Duodenal mucosa (tissue), 2 donors: ENCODE results near the gene COL8A1.

Experiments
- H3K27ac ChIP-seq: one replicate; pipeline ENCODE4 v1.7.0; 2013; ENCODE audit warnings: low read depth, low read length
- H3K27me3 ChIP-seq, 2 donors: one replicate each; pipeline ENCODE4 v1.7.0; 2013; ENCODE audit warnings: low read length in 2 of 2, control low read depth in 1 of 2; ENCODE audit not compliant: insufficient read depth in 2 of 2, control insufficient read depth in 1 of 2
- H3K36me3 ChIP-seq, 2 donors: one replicate each; pipeline ENCODE4 v1.7.0; 2013; ENCODE audit warnings: low read length in 2 of 2, control low read depth in 1 of 2; ENCODE audit not compliant: insufficient read depth in 2 of 2, control insufficient read depth in 1 of 2
- H3K4me1 ChIP-seq, 2 donors: one replicate each; pipeline ENCODE4 v1.7.0; 2013; ENCODE audit warnings: low read length in 2 of 2, control low read depth in 1 of 2; ENCODE audit not compliant: insufficient read depth in 2 of 2, control insufficient read depth in 1 of 2
- H3K4me3 ChIP-seq, 2 donors: one replicate each; pipeline ENCODE4 v1.7.0; 2013; ENCODE audit warnings: low read length in 2 of 2, low read depth in 1 of 2
- H3K9ac ChIP-seq, 2 donors: one replicate each; pipeline ENCODE4 v1.7.0; 2013; ENCODE audit warnings: low read length in 2 of 2, low read depth in 1 of 2
- H3K9me3 ChIP-seq, 2 donors: one replicate each; pipeline ENCODE4 v1.7.0; 2013; ENCODE audit warnings: low read length in 2 of 2, control low read depth in 1 of 2; ENCODE audit not compliant: control insufficient read depth in 1 of 2

COL8A1 gene

DNA sequence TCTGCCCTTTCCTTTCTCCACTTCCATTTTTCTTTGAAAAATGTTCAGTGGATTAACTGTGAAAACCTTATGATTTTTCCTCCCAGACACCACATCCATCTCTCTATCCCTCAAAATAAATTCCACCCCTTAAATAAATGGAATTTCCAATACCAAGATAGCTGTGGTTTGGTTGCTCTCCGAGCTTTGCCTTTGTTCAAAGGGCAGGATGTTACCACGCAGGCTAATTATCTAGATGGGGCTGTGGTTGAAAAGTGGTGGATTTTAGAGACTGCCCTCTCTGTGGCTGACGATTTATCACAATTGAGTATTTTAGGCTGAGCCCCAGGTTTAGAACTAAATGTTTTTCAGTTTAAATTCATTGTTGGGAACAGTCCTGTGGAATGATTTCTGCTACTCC is 142.4 kb downstream of the COL8A1 start:
- no peak overlapping the region for H3K9ac ChIP-seq
- H3K27ac ChIP-seq = no peak overlapping the region
- H3K9me3 ChIP-seq = no peaks in the 10 kb centered on the region
- peaks cover 0 to 4% of the 10 kb centered on the region in 2 donors for H3K27me3 ChIP-seq
- no peaks in the 10 kb centered on the region for H3K36me3 ChIP-seq
- no peak overlapping the region for H3K4me3 ChIP-seq
- H3K4me1 ChIP-seq = no peaks in the 10 kb centered on the region

DNA sequence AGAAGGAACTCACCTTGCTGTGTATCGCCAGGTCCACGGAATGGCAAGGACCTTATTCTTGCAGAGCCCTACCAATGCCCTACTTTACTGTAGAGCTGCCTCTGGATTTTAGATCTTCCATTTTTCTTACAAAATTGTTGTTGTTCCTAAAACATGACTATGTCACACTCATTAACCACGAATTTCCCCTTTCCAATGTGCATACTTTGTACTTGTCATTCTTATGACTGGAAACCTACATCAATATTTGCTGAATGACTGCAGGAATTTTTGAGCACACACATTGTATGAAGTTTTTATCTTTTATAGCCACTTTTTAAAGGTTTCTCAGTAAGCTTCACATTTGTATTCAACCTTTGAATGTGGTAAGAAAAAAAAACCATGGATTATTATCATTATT is 143.4 kb downstream of the COL8A1 start:
- H3K9me3 ChIP-seq = no peaks in the 10 kb centered on the region
- H3K36me3 ChIP-seq = no peaks in the 10 kb centered on the region
- peaks cover 0 to 4% of the 10 kb centered on the region in 2 donors for H3K27me3 ChIP-seq
- H3K4me1 ChIP-seq = no peaks in the 10 kb centered on the region
- H3K4me3 ChIP-seq = no peak overlapping the region
- H3K9ac ChIP-seq = no peak overlapping the region
- H3K27ac ChIP-seq = no peak overlapping the region

DNA sequence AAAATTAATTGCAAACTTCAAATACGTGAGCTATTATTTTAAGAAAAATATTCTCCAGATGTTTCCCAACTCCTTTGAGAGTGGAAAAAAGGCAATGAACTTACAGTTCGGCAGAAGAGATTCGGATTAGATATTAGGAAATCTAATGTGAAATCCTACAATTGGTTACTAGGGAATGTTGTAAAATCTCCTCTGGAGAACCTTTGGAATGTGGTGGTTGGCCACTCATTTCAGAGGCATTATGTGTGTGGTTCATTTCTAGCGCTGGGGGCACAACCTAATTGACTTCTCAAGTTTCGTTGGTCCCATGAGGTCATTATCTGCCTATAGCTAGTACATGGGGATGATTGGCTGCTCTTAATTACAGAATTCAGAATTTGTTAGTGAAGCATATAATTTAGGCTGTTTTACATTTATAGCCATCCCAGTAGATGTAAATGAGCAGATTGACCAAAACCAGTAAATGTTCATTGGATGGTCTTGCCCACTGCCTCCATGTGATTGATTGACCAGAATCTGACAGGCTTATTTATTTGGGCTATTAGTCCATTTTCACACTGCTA is 144.7 kb downstream of the COL8A1 start:
- Histone ChIP-seq H3K36me3 (no peaks in the 10 kb centered on the region), H3K9ac (no peak overlapping the region), H3K4me1 (no peaks in the 10 kb centered on the region), H3K27me3 (peaks cover 0 to 4% of the 10 kb centered on the region in 2 donors), H3K9me3 (no peaks in the 10 kb centered on the region), H3K4me3 (no peak overlapping the region), H3K27ac (no peak overlapping the region)

DNA sequence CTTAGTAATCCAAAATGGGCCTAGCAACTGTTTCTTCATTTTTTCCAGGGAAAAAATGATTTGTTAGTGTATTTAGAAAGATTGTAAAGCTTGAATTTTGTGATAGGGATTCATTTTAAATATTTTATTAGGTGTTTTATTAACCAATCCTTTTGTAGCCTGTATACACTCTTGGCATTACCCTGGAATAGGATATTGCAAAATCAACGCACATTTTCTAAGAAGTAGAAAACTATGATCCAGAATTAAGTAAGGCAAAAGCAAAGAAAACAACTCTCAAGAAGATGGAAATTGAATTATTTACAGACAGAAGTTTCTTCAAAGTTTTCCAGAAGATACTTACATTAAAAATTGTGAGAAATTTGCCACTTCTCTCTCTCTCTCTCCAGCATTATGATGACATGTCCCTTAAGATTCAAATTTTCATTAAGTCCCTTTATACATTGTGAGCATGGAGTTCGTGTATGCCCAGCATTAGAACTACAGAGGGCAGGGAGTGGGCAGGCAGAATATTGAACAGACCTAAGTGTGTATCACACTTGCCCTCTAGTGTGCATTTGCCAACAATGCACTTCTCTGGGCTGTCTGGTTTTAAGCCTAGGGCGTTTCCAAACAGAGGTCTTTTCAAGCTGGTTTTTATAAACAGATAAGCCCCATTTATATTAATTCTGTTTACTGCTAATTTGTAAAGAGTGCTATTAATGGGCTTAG is 150.8 kb downstream of the COL8A1 start:
- no peak overlapping the region for H3K27ac ChIP-seq

DNA sequence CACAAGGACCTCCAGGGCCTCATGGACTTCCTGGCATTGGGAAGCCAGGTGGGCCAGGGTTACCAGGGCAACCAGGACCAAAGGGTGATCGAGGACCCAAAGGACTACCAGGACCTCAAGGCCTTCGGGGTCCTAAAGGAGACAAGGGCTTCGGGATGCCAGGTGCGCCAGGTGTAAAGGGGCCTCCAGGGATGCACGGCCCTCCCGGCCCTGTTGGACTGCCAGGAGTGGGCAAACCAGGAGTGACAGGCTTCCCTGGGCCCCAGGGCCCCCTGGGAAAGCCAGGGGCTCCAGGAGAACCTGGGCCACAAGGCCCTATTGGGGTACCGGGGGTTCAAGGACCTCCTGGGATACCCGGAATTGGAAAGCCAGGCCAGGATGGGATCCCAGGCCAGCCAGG is 156.1 kb downstream of the COL8A1 start:
- Histone ChIP-seq H3K36me3 (no peaks in the 10 kb centered on the region), H3K27me3 (no peaks in the 10 kb centered on the region), H3K9me3 (no peaks in the 10 kb centered on the region), H3K27ac (no peak overlapping the region), H3K4me1 (no peaks in the 10 kb centered on the region), H3K4me3 (no peak overlapping the region), H3K9ac (no peak overlapping the region)

More for the DNA sequence above, 150.8 kb downstream of the COL8A1 start:
- H3K4me1 ChIP-seq = no peaks in the 10 kb centered on the region
- H3K9me3 ChIP-seq = no peaks in the 10 kb centered on the region
- H3K4me3 ChIP-seq = no peak overlapping the region
- H3K9ac ChIP-seq = no peak overlapping the region
- no peaks in the 10 kb centered on the region for H3K36me3 ChIP-seq
- no peaks in the 10 kb centered on the region for H3K27me3 ChIP-seq

DNA sequence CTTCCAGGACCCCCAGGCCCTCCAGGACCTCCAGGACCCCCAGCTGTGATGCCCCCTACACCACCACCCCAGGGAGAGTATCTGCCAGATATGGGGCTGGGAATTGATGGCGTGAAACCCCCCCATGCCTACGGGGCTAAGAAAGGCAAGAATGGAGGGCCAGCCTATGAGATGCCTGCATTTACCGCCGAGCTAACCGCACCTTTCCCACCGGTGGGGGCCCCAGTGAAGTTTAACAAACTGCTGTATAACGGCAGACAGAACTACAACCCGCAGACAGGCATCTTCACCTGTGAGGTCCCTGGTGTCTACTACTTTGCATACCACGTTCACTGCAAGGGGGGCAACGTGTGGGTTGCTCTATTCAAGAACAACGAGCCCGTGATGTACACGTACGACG is 157.2 kb downstream of the COL8A1 start:
- Histone ChIP-seq H3K27ac (no peak overlapping the region), H3K9ac (no peak overlapping the region), H3K27me3 (no peaks in the 10 kb centered on the region), H3K9me3 (no peaks in the 10 kb centered on the region), H3K36me3 (no peaks in the 10 kb centered on the region), H3K4me1 (no peaks in the 10 kb centered on the region), H3K4me3 (no peak overlapping the region)

DNA sequence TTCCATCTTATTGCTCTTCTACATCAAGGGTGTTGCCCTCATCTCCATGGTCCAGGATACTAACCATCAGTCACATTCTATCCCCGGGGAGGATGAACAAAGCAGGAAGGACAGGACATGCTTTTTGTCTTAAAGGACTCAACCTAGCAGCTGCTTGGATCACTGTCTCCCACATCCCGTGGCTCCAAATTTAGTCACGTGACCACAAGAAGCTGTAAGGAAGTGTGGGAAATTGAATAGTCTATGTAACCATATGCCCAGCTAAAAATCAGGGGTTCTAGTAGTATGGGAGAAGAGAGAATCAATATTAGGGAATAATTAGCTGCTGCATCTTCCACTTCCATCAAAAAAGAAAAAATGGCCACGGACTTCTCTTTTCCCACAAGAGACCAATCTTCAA is 161.0 kb downstream of the COL8A1 start:
- H3K27ac ChIP-seq = no peak overlapping the region
- H3K9ac ChIP-seq = no peak overlapping the region
- H3K9me3 ChIP-seq = peaks cover 0 to 4% of the 10 kb centered on the region in 2 donors
- H3K4me1 ChIP-seq = no peaks in the 10 kb centered on the region
- H3K36me3 ChIP-seq = no peaks in the 10 kb centered on the region
- no peaks in the 10 kb centered on the region for H3K27me3 ChIP-seq
- H3K4me3 ChIP-seq = no peak overlapping the region

DNA sequence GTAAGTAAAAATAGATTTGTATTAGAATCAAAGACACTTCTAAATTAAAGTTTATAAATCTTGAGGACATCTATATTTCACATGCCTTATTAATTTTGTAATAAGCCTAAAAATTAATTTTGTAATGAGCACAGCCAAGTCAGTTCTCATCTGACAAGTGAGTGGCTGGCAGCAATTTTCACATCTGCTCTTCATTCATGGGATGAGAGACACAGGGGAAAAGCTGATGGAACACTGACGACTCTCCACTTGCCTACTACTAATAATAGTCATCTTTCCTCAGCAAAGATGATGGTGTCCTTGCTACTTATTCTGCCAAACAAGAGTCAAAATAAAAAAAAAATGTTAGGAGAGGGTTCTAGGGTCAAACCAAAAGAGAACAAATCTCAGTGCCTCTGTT is 164.9 kb downstream of the COL8A1 start:
- Histone ChIP-seq H3K9ac (no peak overlapping the region), H3K4me3 (no peak overlapping the region), H3K27ac (no peak overlapping the region), H3K4me1 (no peaks in the 10 kb centered on the region), H3K36me3 (no peaks in the 10 kb centered on the region), H3K9me3 (peaks cover 9 to 18% of the 10 kb centered on the region in 2 donors), H3K27me3 (no peaks in the 10 kb centered on the region)

DNA sequence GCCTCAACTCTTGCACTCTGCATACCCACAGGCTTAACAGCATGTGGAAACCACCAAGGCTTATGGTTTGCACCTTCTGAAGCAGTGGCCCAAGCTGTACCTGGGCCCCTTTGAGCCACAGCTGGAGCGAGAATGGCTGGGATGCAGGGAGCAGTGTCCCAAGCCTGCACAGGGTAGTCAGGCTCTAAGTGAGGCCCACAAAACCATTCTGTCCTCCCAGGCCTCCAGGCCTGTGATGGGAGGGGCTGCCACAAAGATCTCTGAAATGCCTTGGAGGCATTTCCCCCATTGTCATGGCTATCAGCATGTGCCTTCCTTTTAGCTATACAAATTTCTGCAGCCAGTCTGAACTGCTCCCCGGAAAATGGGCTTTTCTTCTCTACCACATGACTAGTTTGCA is 166.8 kb downstream of the COL8A1 start:
- no peaks in the 10 kb centered on the region for H3K27me3 ChIP-seq
- no peak overlapping the region for H3K9ac ChIP-seq
- H3K9me3 ChIP-seq = peaks cover 9 to 18% of the 10 kb centered on the region in 2 donors
- no peak overlapping the region for H3K27ac ChIP-seq
- no peak overlapping the region for H3K4me3 ChIP-seq
- H3K36me3 ChIP-seq = no peaks in the 10 kb centered on the region
- H3K4me1 ChIP-seq = no peaks in the 10 kb centered on the region

DNA sequence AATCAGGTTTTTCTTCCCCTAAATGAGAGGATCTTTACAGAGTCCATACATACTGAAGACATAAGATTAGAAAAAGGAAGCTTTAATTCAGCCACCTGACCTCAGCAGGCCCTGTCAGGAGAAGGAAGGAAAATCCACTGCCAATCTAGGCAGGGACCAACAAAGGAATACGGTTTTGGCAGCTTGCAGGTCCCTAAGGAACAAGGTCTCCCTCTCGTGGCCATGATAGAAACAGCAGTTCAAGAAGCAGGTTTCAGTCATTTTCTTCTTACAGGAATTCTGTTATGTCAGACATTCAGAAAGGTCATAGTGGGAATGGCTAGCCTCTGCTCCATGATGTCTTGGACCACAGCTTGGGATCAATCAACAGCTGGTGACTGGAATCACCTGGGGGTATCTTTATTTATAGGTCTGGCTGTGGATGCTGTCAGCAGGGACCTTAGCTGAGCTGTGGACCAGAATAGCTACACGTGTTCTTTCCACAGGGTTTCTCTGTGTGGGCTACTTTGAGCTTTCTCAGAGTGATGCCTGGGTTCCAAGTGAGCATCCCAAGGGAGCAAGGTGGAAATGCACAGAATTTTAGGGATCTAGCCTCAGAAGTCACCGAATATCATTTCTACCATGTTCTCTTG is 169.9 kb downstream of the COL8A1 start:
- Histone ChIP-seq H3K9me3 (peaks cover 9 to 18% of the 10 kb centered on the region in 2 donors), H3K4me1 (no peaks in the 10 kb centered on the region), H3K9ac (no peak overlapping the region), H3K36me3 (no peaks in the 10 kb centered on the region), H3K27ac (no peak overlapping the region), H3K4me3 (no peak overlapping the region), H3K27me3 (no peaks in the 10 kb centered on the region)
